Endothelial cell of umbilical vein (primary cell): ENCODE measurements around the gene RMC1. TPM values are rescaled to one million over a fixed set of nuclear protein-coding genes. Genes with fewer than 3 reads are reported as not detected.

Source experiments
- BruUV-seq: library from RNA; stranded (reverse); fragments of 400-500 nt; replicated peaks from 2 replicates; lab custom pipeline; 2021; lab: Mats Ljungman, UMichigan
- CTCF ChIA-PET: fragments of 300-600, 350-600 bp; sonication (Branson Sonifier 250); formaldehyde crosslinking; loops from one replicate; lab custom pipeline; 2021; ENCODE audit warnings: antibody characterized with exemption, inconsistent platforms; lab: Charles Lee
- POLR2A ChIA-PET: fragments of 300-600, 350-600 bp; sonication (Branson Sonifier 250); formaldehyde crosslinking; loops from one replicate; lab custom pipeline; 2021; ENCODE audit warnings: antibody characterized with exemption, inconsistent platforms; lab: Charles Lee
- DNase-seq: peaks from one replicate; pipeline ENCODE4 v3.0.0-alpha.2; 2011; ENCODE audit warnings: low read depth, low spot score
- FAIRE-seq: peaks from 2 replicates; lab custom pipeline; 2011; peaks lifted over from hg19 to GRCh38; lab: Jason Lieb, UNC
- H2AFZ ChIP-seq: 2 replicates; pipeline ENCODE4 v1.6.0; 2012; ENCODE audit warnings: low read depth, low read length, control low read depth, inconsistent platforms
- H3K27ac ChIP-seq: 2 replicates; pipeline ENCODE4 v1.5.1; 2011; ENCODE audit warnings: low read depth, mild to moderate bottlenecking, control low read depth, low read length, moderate library complexity; ENCODE audit not compliant: insufficient read depth
- H3K27me3 ChIP-seq, 2 experiments: 2 replicates each; pipeline versions ENCODE4 v1.6.0 to v1.6.1; 2011; ENCODE audit warnings: low read length in 2 of 2, mixed read lengths in 1 of 2; ENCODE audit not compliant: control insufficient read depth in 2 of 2, insufficient read depth in 2 of 2
- H3K36me3 ChIP-seq, 2 experiments: 2 replicates in 1 of 2; 3 replicates in 1 of 2; pipeline ENCODE4 v1.5.1; 2011; ENCODE audit warnings: low read length in 2 of 2, mild to moderate bottlenecking in 1 of 2, moderate library complexity in 1 of 2; ENCODE audit not compliant: control insufficient read depth in 2 of 2, insufficient read depth in 2 of 2; ENCODE audit errors: extremely low read depth in 1 of 2
- H3K4me1 ChIP-seq: 3 replicates; pipeline ENCODE4 v1.5.1; 2011; ENCODE audit warnings: mild to moderate bottlenecking, low read length; ENCODE audit not compliant: control insufficient read depth, insufficient read depth; ENCODE audit errors: extremely low read depth
- H3K4me2 ChIP-seq: 2 replicates; pipeline ENCODE4 v1.6.1; 2011; ENCODE audit warnings: low read length, control low read depth, mixed read lengths; ENCODE audit not compliant: insufficient read depth
- H3K4me3 ChIP-seq, 3 experiments: fragments of 200-600 bp in 1 of 3; sonication (generic), shearing (Covaris generic) in 1 of 3; replicated peaks in 1 of 3; 2 replicates each; pipeline ENCODE4 v1.5.1; 2011 to 2016; ENCODE audit warnings: control low read depth in 3 of 3, low read length in 3 of 3, mild to moderate bottlenecking in 2 of 3, inconsistent platforms in 1 of 3, low read depth in 1 of 3, moderate library complexity in 1 of 3; ENCODE audit not compliant: insufficient read depth in 1 of 3
- H3K79me2 ChIP-seq: 2 replicates; pipeline ENCODE4 v1.6.0; 2012; ENCODE audit warnings: low read length, inconsistent platforms; ENCODE audit not compliant: control insufficient read depth, insufficient read depth
- H3K9ac ChIP-seq: replicated peaks from 2 replicates; pipeline ENCODE3; 2011; ENCODE audit warnings: low read length, control low read depth; ENCODE audit not compliant: insufficient read depth; ENCODE audit errors: extremely low read depth
- H3K9me1 ChIP-seq: replicated peaks from 3 replicates; pipeline ENCODE4 v1.6.0; 2011; ENCODE audit warnings: mild to moderate bottlenecking, low read length; ENCODE audit not compliant: control insufficient read depth, insufficient read depth; ENCODE audit errors: extremely low read depth
- H3K9me3 ChIP-seq: replicated peaks from 2 replicates; pipeline ENCODE4 v1.5.1; 2012; ENCODE audit warnings: low read length, inconsistent platforms; ENCODE audit not compliant: control insufficient read depth, insufficient read depth
- H4K20me1 ChIP-seq: replicated peaks from 2 replicates; pipeline ENCODE3; 2011; ENCODE audit warnings: mild to moderate bottlenecking, low read length; ENCODE audit not compliant: control insufficient read depth, insufficient read depth; ENCODE audit errors: extremely low read depth
- CTCF ChIP-seq, 2 donors: IDR thresholded peaks; 1 replicate in 1 of 2; 2 replicates in 1 of 2; pipeline ENCODE4 v1.5.1; 2011; ENCODE audit warnings: low read length in 2 of 2, mild to moderate bottlenecking in 2 of 2, moderate library complexity in 2 of 2, control low read depth in 1 of 2, inconsistent platforms in 1 of 2, low read depth in 1 of 2; ENCODE audit not compliant: insufficient read depth in 1 of 2; ENCODE audit errors: extremely low read depth in 1 of 2
- EZH2 ChIP-seq: IDR thresholded peaks from 2 replicates; pipeline ENCODE4 v1.6.1; 2012; ENCODE audit warnings: borderline replicate concordance, low read depth, mild to moderate bottlenecking, moderate library complexity, low read length, inconsistent platforms; ENCODE audit not compliant: severe bottlenecking
- FOS ChIP-seq: IDR thresholded peaks from 2 replicates; pipeline ENCODE4 v1.6.1; 2011; ENCODE audit warnings: mild to moderate bottlenecking, low read length, moderate library complexity, borderline replicate concordance; ENCODE audit not compliant: insufficient read depth
- GATA2 ChIP-seq: IDR thresholded peaks from 2 replicates; pipeline ENCODE4 v1.7.0; 2011; ENCODE audit warnings: low read depth, mild to moderate bottlenecking, moderate library complexity, mixed read lengths, low read length; ENCODE audit not compliant: insufficient read length, insufficient read depth
- JUN ChIP-seq: IDR thresholded peaks from 2 replicates; pipeline ENCODE4 v1.6.1; 2011; ENCODE audit warnings: borderline replicate concordance, low read depth; ENCODE audit not compliant: insufficient read length, insufficient read depth
- MAX ChIP-seq: IDR thresholded peaks from 2 replicates; pipeline ENCODE4 v1.6.1; 2011; ENCODE audit not compliant: insufficient read depth, insufficient read length
- MYC ChIP-seq: IDR thresholded peaks from one replicate; pipeline ENCODE4 v1.6.1; 2011; ENCODE audit warnings: mild to moderate bottlenecking, low read depth, low read length
- POLR2A ChIP-seq: IDR thresholded peaks from 2 replicates; pipeline ENCODE4 v1.6.1; 2012; ENCODE audit warnings: low read depth, mild to moderate bottlenecking, control low read depth, low read length
- POLR2AphosphoS5 ChIP-seq: IDR thresholded peaks from 2 replicates; pipeline ENCODE4 v1.6.1; 2012; ENCODE audit warnings: low read depth, mild to moderate bottlenecking, control low read depth, low read length, moderate library complexity; ENCODE audit not compliant: insufficient read depth
- dilution Hi-C: fragments of 300-500 bp; cut with MboI; formaldehyde crosslinking; loops from one replicate; pipeline ENCODE4 v1.15.0; 2019; ENCODE audit warnings: low sequenced_read_pairs; ENCODE audit not compliant: extremely low pct_ligation_motif_present
- intact Hi-C: fragments of 100-400 bp; cut with micrococcal nuclease; formaldehyde crosslinking; loops from one replicate; pipeline ENCODE4 v1.10.0; 2022
- polyA plus RNA-seq, 4 experiments: library from polyadenylated mRNA; depleted of rRNA in 3 of 4; stranded (reverse) in 3 of 4; unstranded in 1 of 4; fragments of >200 nt; gene quantifications; 2 replicates each; pipeline versions ENCODE4 v1.2.1 to v1.2.3, GENCODE V29; 2011 to 2012; ENCODE audit warnings: missing spikeins in 1 of 4
- total RNA-seq: library from RNA; stranded (reverse); gene quantifications from 2 replicates; pipeline ENCODE4 v1.2.3, GENCODE V29; 2021

Gene RMC1
- total and polyA plus RNA-seq, 2 donors (not counting 3 experiments of a cell fraction or from before 2014, with no cell fraction given): 26.2 to 29.7 TPM

- intact Hi-C loops: no loop called here
- POLR2A ChIA-PET: no interaction called here
Measured at GRCh38 chr18:23493654-23494053, 9.7 kb upstream of the RMC1 start.

GRCh38 chr18:23494992-23495391 lies 8.3 kb upstream of the RMC1 start:
- TF ChIP-seq EZH2 (no peak), CTCF (IDR thresholded peaks at IDR 0.05; ENCODE audit: extremely low read depth in 1 of 2, insufficient read depth in 1 of 2, low read depth in 1 of 2, low read length in 2 of 2) (no peak), GATA2 (no peak), POLR2AphosphoS5 (no peak), FOS (no peak), MAX (no peak), MYC (no peak), JUN (no peak), POLR2A (no peak)
- no peaks in the 10 kb centered on the region for H3K4me1 ChIP-seq
- no peaks in the 10 kb centered on the region for H3K9me3 ChIP-seq

More at GRCh38 chr18:23493654-23494053, 9.7 kb upstream of the RMC1 start:
- Histone ChIP-seq H3K4me1 (peaks cover under 1% of the 10 kb centered on the region), H3K4me3 (no peak overlapping the region), H3K4me2 (no peak overlapping the region), H3K9ac (no peak overlapping the region), H3K27me3 (no peaks in the 10 kb centered on the region), H3K27ac (no peak overlapping the region), H2AFZ (no peak overlapping the region), H3K9me1 (no peaks in the 10 kb centered on the region), H4K20me1 (no peaks in the 10 kb centered on the region), H3K36me3 (no peaks in the 10 kb centered on the region), H3K9me3 (no peaks in the 10 kb centered on the region), H3K79me2 (no peaks in the 10 kb centered on the region)
- TF ChIP-seq MYC: no peak
- CTCF ChIA-PET: interaction anchor here (0.7 to 1.2 kb wide), 3 partner anchors 209 to 510 kb away, joined by 3 to 4 read pairs (median 3); no protein-coding TSS in a partner anchor
- DNase-seq (no peak), FAIRE-seq (no peak)
- BruUV-seq: no TSS peak
- dilution Hi-C loops: no loop called here

More at GRCh38 chr18:23494992-23495391, 8.3 kb upstream of the RMC1 start:
- intact Hi-C loops: no loop called here
- H3K9me1 ChIP-seq: no peaks in the 10 kb centered on the region
- H3K9ac ChIP-seq: no peak overlapping the region
- H2AFZ ChIP-seq: no peak overlapping the region
- no peak overlapping the region for H3K27ac ChIP-seq
- ChIA-PET POLR2A (no interaction called here), CTCF (interaction anchor here (1.2 kb wide), 1 partner anchor 208 kb away, joined by 4 read pairs; no protein-coding TSS in a partner anchor)
- no peaks in the 10 kb centered on the region for H3K79me2 ChIP-seq
- no TSS peak for BruUV-seq
- H3K4me3 ChIP-seq: no peak overlapping the region
- H3K4me2 ChIP-seq: no peak overlapping the region
- no peak for FAIRE-seq
- H3K27me3 ChIP-seq: no peaks in the 10 kb centered on the region
- H3K36me3 ChIP-seq: no peaks in the 10 kb centered on the region
- dilution Hi-C loops: no loop called here
- no peak for DNase-seq
- H4K20me1 ChIP-seq: no peaks in the 10 kb centered on the region
